Glomerular visceral epithelial cell (primary cell): ENCODE results near the gene MBTPS2.
"Not testable (repeated sequence)": the region's sequence is repeated elsewhere in the genome, so short reads cannot be mapped to it uniquely, and the experiment has no call there.

Experiments used
- DNase-seq: peaks from one replicate; pipeline ENCODE4 v3.0.0-alpha.2; 2016; ENCODE audit errors: extremely low spot score

Gene MBTPS2

GRCh38 chrX:21839334-21840192 lies at the start of gene MBTPS2:
Gene MBTPS2 (plus strand): TSS chrX:21839617. CDS start chrX:21839735, 118 bp downstream.
- DNase-seq, result peak; percentile 87

- peak; percentile 80 for DNase-seq
These were observed 40.7 kb upstream of the MBTPS2 start for GRCh38 chrX:21798677-21799219.

- no peak for DNase-seq
These were observed 39.6 kb upstream of the MBTPS2 start for GRCh38 chrX:21799767-21800166.

GRCh38 chrX:21800344-21800770 lies 39.1 kb upstream of the MBTPS2 start:
- DNase-seq, result peak; percentile 18

- no peak for DNase-seq
These were observed 37.3 kb upstream of the MBTPS2 start for GRCh38 chrX:21802054-21802670.

- DNase-seq, result no peak
These were observed 36.6 kb upstream of the MBTPS2 start for GRCh38 chrX:21802839-21803238.

GRCh38 chrX:21806691-21807090 lies 32.7 kb upstream of the MBTPS2 start:
- DNase-seq, result peak; percentile 22

GRCh38 chrX:21811832-21812231 lies 27.6 kb upstream of the MBTPS2 start:
- DNase-seq, result no peak

- no peak for DNase-seq
These were observed 26.8 kb upstream of the MBTPS2 start for GRCh38 chrX:21812628-21813027.

- no peak for DNase-seq
These were observed 25.6 kb upstream of the MBTPS2 start for GRCh38 chrX:21813612-21814368.

- no peak for DNase-seq
These were observed 23.3 kb upstream of the MBTPS2 start for GRCh38 chrX:21816136-21816535.

GRCh38 chrX:21820170-21820569 lies 19.2 kb upstream of the MBTPS2 start:
- DNase-seq, result not testable (repeated sequence)

- no peak for DNase-seq
These were observed 17.5 kb upstream of the MBTPS2 start for GRCh38 chrX:21821875-21822274.

- no peak for DNase-seq
These were observed 7.9 kb upstream of the MBTPS2 start for GRCh38 chrX:21831496-21831895.

GRCh38 chrX:21837056-21837455 lies 2.4 kb upstream of the MBTPS2 start:
- DNase-seq, result no peak

GRCh38 chrX:21838937-21839333 lies 482 bp upstream of the MBTPS2 start:
- DNase-seq, result no peak

GRCh38 chrX:21840193-21840545 lies 752 bp downstream of the MBTPS2 start:
- DNase-seq, result no peak

- no peak for DNase-seq
These were observed 3.8 kb downstream of the MBTPS2 start for GRCh38 chrX:21843179-21843578.

- no peak for DNase-seq
These were observed 5.7 kb downstream of the MBTPS2 start for GRCh38 chrX:21845096-21845495.

GRCh38 chrX:21847342-21847741 lies 7.9 kb downstream of the MBTPS2 start:
- no peak for DNase-seq

GRCh38 chrX:21853578-21853977 lies 14.2 kb downstream of the MBTPS2 start:
- no peak for DNase-seq

GRCh38 chrX:21855937-21856415 lies 16.6 kb downstream of the MBTPS2 start, which contains the start of gene YY2:
Gene YY2 (plus strand): TSS chrX:21855987. CDS start chrX:21856485, 498 bp downstream.
- DNase-seq, result no peak
